GM12878 (cell line): ENCODE measurements around the gene TMEM140. TPM values are rescaled to one million over a fixed set of nuclear protein-coding genes. Genes with fewer than 3 reads are reported as not detected.

Experiments used
- ATAC-seq: fragments of 200-7000 bp; cut with Tn5 transposase; 3 replicates; pipeline ENCODE4 v1.9.1; 2020; ENCODE audit warnings: mild to moderate bottlenecking, moderate library complexity
- BruUV-seq: library from RNA; stranded (reverse); fragments of 400-500 nt; replicated peaks from 2 replicates; lab custom pipeline; 2021; lab: Mats Ljungman, UMichigan
- CTCF ChIA-PET: fragments of 300-600 bp; sonication (Branson Sonifier 250); formaldehyde crosslinking; extraction: SDS; loops from one replicate; lab custom pipeline; 2021; ENCODE audit warnings: inconsistent platforms; lab: Yijun Ruan, JAX
- POLR2A ChIA-PET: fragments of 350-600 bp; formaldehyde crosslinking; extraction: SDS; loops from one replicate; lab custom pipeline; 2021; ENCODE audit warnings: inconsistent platforms; lab: Charles Lee
- RAD21 ChIA-PET: fragments of 300-600 bp; sonication (Branson Sonifier 250); formaldehyde crosslinking; loops from one replicate; lab custom pipeline; 2023; ENCODE audit warnings: antibody characterized with exemption; ENCODE audit not compliant: unreplicated experiment; lab: Charles Lee
- SMC1A ChIA-PET: fragments of 300-600 bp; sonication (Branson Sonifier 250); formaldehyde crosslinking; loops from one replicate; lab custom pipeline; 2023; ENCODE audit not compliant: unreplicated experiment, uncharacterized antibody; lab: Charles Lee
- DNase-seq: peaks from one replicate; pipeline ENCODE4 v3.0.0-alpha.2; 2011; ENCODE audit warnings: low read depth, low spot score
- FAIRE-seq: peaks from 3 replicates; lab custom pipeline; 2011; peaks lifted over from hg19 to GRCh38; lab: Jason Lieb, UNC
- H2AFZ ChIP-seq: 2 replicates; pipeline ENCODE4 v1.6.0; 2011; ENCODE audit warnings: low read depth, low read length, control low read depth; ENCODE audit not compliant: control insufficient read depth
- H3K27ac ChIP-seq: 2 replicates; pipeline ENCODE4 v1.5.1; 2011; ENCODE audit warnings: control low read depth; ENCODE audit not compliant: control insufficient read depth, insufficient read depth
- H3K27me3 ChIP-seq, 2 experiments: replicated peaks in 1 of 2; 2 replicates each; pipeline versions ENCODE4 v1.6.0 to v1.6.1; 2011; ENCODE audit warnings: low read length in 1 of 2; ENCODE audit not compliant: control insufficient read depth in 2 of 2, insufficient read depth in 2 of 2
- H3K36me3 ChIP-seq, 2 experiments: 2 replicates each; pipeline ENCODE4 v1.5.1; 2011; ENCODE audit warnings: low read length in 1 of 2; ENCODE audit not compliant: control insufficient read depth in 2 of 2, insufficient read depth in 2 of 2
- H3K4me1 ChIP-seq: 2 replicates; pipeline ENCODE4 v1.6.1; 2011; ENCODE audit warnings: mild to moderate bottlenecking, low read length, moderate library complexity, mixed read lengths; ENCODE audit not compliant: control insufficient read depth, insufficient read depth
- H3K4me2 ChIP-seq: 2 replicates; pipeline ENCODE4 v1.6.0; 2011; ENCODE audit warnings: control low read depth; ENCODE audit not compliant: control insufficient read depth, insufficient read depth
- H3K4me3 ChIP-seq: fragments of 200-600 bp; sonication (generic); 2 replicates; pipeline ENCODE4 v1.5.1; 2016
- H3K79me2 ChIP-seq: 2 replicates; pipeline ENCODE4 v1.6.0; 2011; ENCODE audit warnings: low read length; ENCODE audit not compliant: control insufficient read depth, insufficient read depth
- H3K9ac ChIP-seq: 2 replicates; pipeline ENCODE4 v1.8.0; 2011; ENCODE audit warnings: low read length, control low read depth, mixed read lengths; ENCODE audit not compliant: control insufficient read depth, insufficient read depth
- H3K9me3 ChIP-seq: replicated peaks from 3 replicates; pipeline ENCODE4 v1.5.1; 2011; ENCODE audit warnings: mild to moderate bottlenecking, low read length; ENCODE audit not compliant: control insufficient read depth, insufficient read depth
- H4K20me1 ChIP-seq: 2 replicates; pipeline ENCODE4 v1.6.0; 2011; ENCODE audit not compliant: control insufficient read depth, insufficient read depth
- CBX5 ChIP-seq: sonication (generic); IDR thresholded peaks from 2 replicates; pipeline ENCODE4 v1.6.1; 2016; ENCODE audit warnings: low read depth, moderate library complexity, mild to moderate bottlenecking, inconsistent platforms
- HSF1 ChIP-seq: fragments of 150-350 bp; IDR thresholded peaks from 2 replicates; pipeline ENCODE4 v1.6.1; 2014; ENCODE audit warnings: mild to moderate bottlenecking, low read depth, low read length
- KLF5 ChIP-seq: fragments of 450-650 bp; IDR thresholded peaks from 2 replicates; pipeline ENCODE4 v1.6.1; 2014; ENCODE audit warnings: mild to moderate bottlenecking; ENCODE audit not compliant: partially characterized antibody
- MTA3 ChIP-seq: IDR thresholded peaks from 2 replicates; pipeline ENCODE4 v1.6.1; 2012; ENCODE audit warnings: low read length, inconsistent platforms, borderline replicate concordance
- RAD21 ChIP-seq: IDR thresholded peaks from 2 replicates; pipeline ENCODE4 v1.6.1; 2011; ENCODE audit warnings: mild to moderate bottlenecking, low read depth, low read length, moderate library complexity; ENCODE audit not compliant: insufficient read depth
- SMAD5 ChIP-seq: IDR thresholded peaks from 2 replicates; pipeline ENCODE4 v1.6.1; 2016; ENCODE audit warnings: antibody characterized with exemption, low read depth
- SMC3 ChIP-seq: IDR thresholded peaks from 2 replicates; pipeline ENCODE4 v1.6.1; 2011; ENCODE audit warnings: low read length, improper control_type of control experiment, borderline replicate concordance
- SUZ12 ChIP-seq: fragments of 200-600 bp; sonication (generic); IDR thresholded peaks from one replicate; pipeline ENCODE4 v1.6.1; 2018; ENCODE audit warnings: antibody characterized with exemption, mild to moderate bottlenecking; ENCODE audit not compliant: unreplicated experiment
- TCF12 ChIP-seq: IDR thresholded peaks from 2 replicates; pipeline ENCODE4 v1.6.1; 2011; ENCODE audit warnings: low read depth, mild to moderate bottlenecking, low read length
- USF1 ChIP-seq: IDR thresholded peaks from 2 replicates; pipeline ENCODE4 v1.6.1; 2011; ENCODE audit warnings: borderline replicate concordance, low read depth, mild to moderate bottlenecking, moderate library complexity, mixed read lengths, low read length; ENCODE audit not compliant: insufficient read depth; ENCODE audit errors: extremely low read length
- whole genome bisulfite sequencing: methylation state at CpG from one replicate; pipeline ENCODE4 v1.1.6; 2016; ENCODE audit warnings: low lambda C conversion rate; ENCODE audit not compliant: insufficient replicate concordance, insufficient coverage; ENCODE audit errors: missing lambda C conversion rate; 5-methylcytosine and 5-hydroxymethylcytosine counted together
- in situ Hi-C: fragments of 300-500 bp; cut with MboI; formaldehyde crosslinking; loops from 9 replicates; pipeline ENCODE4 v1.14.3; 2018; ENCODE audit warnings: mixed read lengths
- intact Hi-C: fragments of 100-400 bp; cut with micrococcal nuclease; formaldehyde crosslinking; loops from one replicate; pipeline ENCODE4 v1.14.2; 2022; ENCODE audit not compliant: unreplicated experiment
- polyA plus RNA-seq, 11 experiments: library from polyadenylated mRNA; depleted of rRNA in 4 of 11; unstranded in 6 of 11; stranded (reverse) in 5 of 11; fragments of >200 nt; fragmentation: Nextera tagmentation in 4 of 11; fragmentation: Illumina TruSeq in 1 of 11; extraction: Ambion mirVana in 4 of 11; extraction: Trizol in 1 of 11; gene quantifications; 1 replicate in 1 of 11; 2 replicates in 10 of 11; pipeline versions ENCODE4 v1.2.1 to v1.2.3, GENCODE V29; 2011 to 2016; ENCODE audit warnings: inconsistent platforms in 2 of 11, missing spikeins in 2 of 11, low read depth in 1 of 11
- total RNA-seq, 4 experiments: library from RNA; depleted of rRNA in 3 of 4; stranded (reverse); fragments of >200 nt in 3 of 4; fragmentation: Illumina TruSeq in 1 of 4; extraction: Trizol in 1 of 4; gene quantifications; 2 replicates each; pipeline versions ENCODE4 v1.2.1 to v1.2.3, GENCODE V29; 2013 to 2021

Gene TMEM140
- total and polyA plus RNA-seq, 10 of the 15 experiments (the other 5 are each of a cell fraction or from before 2014, with no cell fraction given): 0.85 to 20.7 (median 3.3) TPM

GRCh38 chr7:135193615-135194081, 45.8 kb downstream of the TMEM140 start:
- ChIA-PET SMC1A (interaction anchor here (1.2 kb wide), 1 partner anchor 12 kb away, joined by 3 read pairs; no protein-coding TSS in a partner anchor), CTCF (interaction anchor here (1.1 kb wide), 1 partner anchor 207 kb away, joined by 4 read pairs; the partner anchor contains the start of gene AGBL3), RAD21 (no interaction called here), POLR2A (interaction anchor here (1.6 to 2.6 kb wide), 2 partner anchors 10 to 54 kb away, joined by 4 to 12 read pairs; no protein-coding TSS in a partner anchor)
- H3K79me2 ChIP-seq: peaks cover 3% of the 10 kb centered on the region; the same call in 1 of the 2 replicates
- no peak overlapping the region for H3K4me2 ChIP-seq
- H3K4me3 ChIP-seq: no peak overlapping the region
- intact Hi-C loops (no loop called here), in situ Hi-C loops (no loop called here)
- H4K20me1 ChIP-seq: no peaks in the 10 kb centered on the region
- peaks cover 25 to 39% of the 10 kb centered on the region in 2 experiments for H3K36me3 ChIP-seq
- BruUV-seq: no TSS peak
- H3K4me1 ChIP-seq: peaks cover 9% of the 10 kb centered on the region
- H3K27ac ChIP-seq: no peak overlapping the region
- FAIRE-seq: no peak
- no peaks in the 10 kb centered on the region for H3K27me3 ChIP-seq
- no peak overlapping the region for H2AFZ ChIP-seq
- H3K9me3 ChIP-seq: no peaks in the 10 kb centered on the region
- no peak for DNase-seq
- 90% methylated on average over 10 of the region's 10 CpGs for WGBS
- no peak overlapping the region for H3K9ac ChIP-seq
- TF ChIP-seq KLF5: no peak
- TF ChIP-seq RAD21: no peak
- ATAC-seq: no peak

GRCh38 chr7:135194494-135195095, 46.7 kb downstream of the TMEM140 start:
- in situ Hi-C loops: no loop called here

More at GRCh38 chr7:135194494-135195095, 46.7 kb downstream of the TMEM140 start:
- Histone ChIP-seq H3K27me3 (no peaks in the 10 kb centered on the region), H3K9ac (no peak overlapping the region), H3K79me2 (no peaks in the 10 kb centered on the region; the same call in none of the 2 replicates), H3K4me3 (no peak overlapping the region), H4K20me1 (no peaks in the 10 kb centered on the region), H3K4me1 (peaks cover 2% of the 10 kb centered on the region), H2AFZ (no peak overlapping the region), H3K9me3 (no peaks in the 10 kb centered on the region), H3K36me3 (peaks cover 27 to 44% of the 10 kb centered on the region in 2 experiments), H3K4me2 (no peak overlapping the region), H3K27ac (no peak overlapping the region)
- 89% methylated on average over 12 of the region's 12 CpGs for WGBS
- intact Hi-C loops: no loop called here
- BruUV-seq: no TSS peak
- RAD21 ChIA-PET: no interaction called here
- CTCF ChIA-PET: interaction anchor here (1.1 kb wide), 2 partner anchors 10 to 208 kb away, joined by 4 to 6 read pairs; partner anchors contain the start of gene AGBL3
- FAIRE-seq: no peak
- no peak for DNase-seq
- no peak for TF ChIP-seq MTA3
- no peak for TF ChIP-seq SMAD5
- TF ChIP-seq HSF1: no peak
- no peak for TF ChIP-seq SMC3
- TF ChIP-seq USF1: no peak
- no peak for TF ChIP-seq TCF12
- TF ChIP-seq CBX5: no peak
- TF ChIP-seq SUZ12: no peak
- SMC1A ChIA-PET: interaction anchor here (1.1 to 1.2 kb wide), 2 partner anchors 11 to 21 kb away, joined by 3 read pairs; no protein-coding TSS in a partner anchor
- ATAC-seq: no peak
- POLR2A ChIA-PET: interaction anchor here (0.5 to 2.6 kb wide), 4 partner anchors 9 to 53 kb away, joined by 3 to 12 read pairs (median 4); no protein-coding TSS in a partner anchor
